ENCODE results near the gene PRR13.
A peak's percentile ranks its signal among the peaks of the same experiment; 100 is the strongest.
"Not testable (repeated sequence)": the region's sequence is repeated elsewhere in the genome, so short reads cannot be mapped to it uniquely, and the experiment has no call there.

The PRR13 gene

GRCh38 chr12:53435326-53435725 lies 6.2 kb upstream of the PRR13 start:
- not testable (repeated sequence) for H3K27me3 ChIP-seq (ENCODE audit: control insufficient read depth in 1 of 2, insufficient read depth in 2 of 2, low read length in 2 of 2)

GRCh38 chr12:53439582-53439981 lies 2.0 kb upstream of the PRR13 start:
- H3K9me3 ChIP-seq (ENCODE audit: control insufficient read depth in 1 of 2, low read length in 2 of 2) = not testable (repeated sequence)

More at GRCh38 chr12:53435326-53435725, 6.2 kb upstream of the PRR13 start:
- H3K4me3 ChIP-seq (ENCODE audit: low read depth in 1 of 2, low read length in 2 of 2); H3K27ac ChIP-seq (ENCODE audit: low read depth, low read length); H3K9me3 ChIP-seq (ENCODE audit: control insufficient read depth in 1 of 2, low read length in 2 of 2); H3K4me1 ChIP-seq (ENCODE audit: control insufficient read depth in 1 of 2, insufficient read depth in 2 of 2, low read length in 2 of 2); H3K9ac ChIP-seq (ENCODE audit: low read depth in 1 of 2, low read length in 2 of 2); H3K36me3 ChIP-seq (ENCODE audit: control insufficient read depth in 1 of 2, insufficient read depth in 2 of 2, low read length in 2 of 2): not testable (repeated sequence)

GRCh38 chr12:53443955-53444354 lies 2.4 kb downstream of the PRR13 start:
- peaks cover 10 to 39% of the 10 kb centered on the region in 2 donors for H3K36me3 ChIP-seq (ENCODE audit: control insufficient read depth in 1 of 2, insufficient read depth in 2 of 2, low read length in 2 of 2)
- peak overlapping the region; percentile 60 to 63 for H3K9ac ChIP-seq (ENCODE audit: low read depth in 1 of 2, low read length in 2 of 2)
- peak overlapping the region; percentile 59 to 96 for H3K4me3 ChIP-seq (ENCODE audit: low read depth in 1 of 2, low read length in 2 of 2)
- no peaks in the 10 kb centered on the region for H3K27me3 ChIP-seq (ENCODE audit: control insufficient read depth in 1 of 2, insufficient read depth in 2 of 2, low read length in 2 of 2)
- H3K9me3 ChIP-seq (ENCODE audit: control insufficient read depth in 1 of 2, low read length in 2 of 2) = no peaks in the 10 kb centered on the region
- peaks cover 11 to 28% of the 10 kb centered on the region in 2 donors for H3K4me1 ChIP-seq (ENCODE audit: control insufficient read depth in 1 of 2, insufficient read depth in 2 of 2, low read length in 2 of 2)
- peak overlapping the region; percentile 52 for H3K27ac ChIP-seq (ENCODE audit: low read depth, low read length)

More at GRCh38 chr12:53439582-53439981, 2.0 kb upstream of the PRR13 start:
- not testable (repeated sequence) for H3K9ac ChIP-seq (ENCODE audit: low read depth in 1 of 2, low read length in 2 of 2); H3K27me3 ChIP-seq (ENCODE audit: control insufficient read depth in 1 of 2, insufficient read depth in 2 of 2, low read length in 2 of 2); H3K4me3 ChIP-seq (ENCODE audit: low read depth in 1 of 2, low read length in 2 of 2); H3K36me3 ChIP-seq (ENCODE audit: control insufficient read depth in 1 of 2, insufficient read depth in 2 of 2, low read length in 2 of 2); H3K27ac ChIP-seq (ENCODE audit: low read depth, low read length)
- peaks cover 5 to 17% of the 10 kb centered on the region in 2 donors for H3K4me1 ChIP-seq (ENCODE audit: control insufficient read depth in 1 of 2, insufficient read depth in 2 of 2, low read length in 2 of 2)

- peaks cover 10 to 39% of the 10 kb centered on the region in 2 donors for H3K36me3 ChIP-seq (ENCODE audit: control insufficient read depth in 1 of 2, insufficient read depth in 2 of 2, low read length in 2 of 2)
These were observed 3.2 kb downstream of the PRR13 start for GRCh38 chr12:53444593-53445325.

GRCh38 chr12:53450936-53451335 lies 9.4 kb downstream of the PRR13 start:
- H3K9me3 ChIP-seq (ENCODE audit: control insufficient read depth in 1 of 2, low read length in 2 of 2) = no peaks in the 10 kb centered on the region
- H3K27ac ChIP-seq (ENCODE audit: low read depth, low read length) = no peak overlapping the region
- H3K4me3 ChIP-seq (ENCODE audit: low read depth in 1 of 2, low read length in 2 of 2) = no peak overlapping the region
- H3K9ac ChIP-seq (ENCODE audit: low read depth in 1 of 2, low read length in 2 of 2) = no peak overlapping the region
- H3K27me3 ChIP-seq (ENCODE audit: control insufficient read depth in 1 of 2, insufficient read depth in 2 of 2, low read length in 2 of 2) = no peaks in the 10 kb centered on the region
- peaks cover 20 to 23% of the 10 kb centered on the region in 2 donors for H3K4me1 ChIP-seq (ENCODE audit: control insufficient read depth in 1 of 2, insufficient read depth in 2 of 2, low read length in 2 of 2)
- peaks cover 13 to 42% of the 10 kb centered on the region in 2 donors for H3K36me3 ChIP-seq (ENCODE audit: control insufficient read depth in 1 of 2, insufficient read depth in 2 of 2, low read length in 2 of 2)

More at GRCh38 chr12:53444593-53445325, 3.2 kb downstream of the PRR13 start:
- Histone ChIP-seq H3K4me3 (ENCODE audit: low read depth in 1 of 2, low read length in 2 of 2) (peak overlapping the region; percentile 48 to 52), H3K9ac (ENCODE audit: low read depth in 1 of 2, low read length in 2 of 2) (peak overlapping the region; percentile 25 to 38), H3K4me1 (ENCODE audit: control insufficient read depth in 1 of 2, insufficient read depth in 2 of 2, low read length in 2 of 2) (peaks cover 11 to 28% of the 10 kb centered on the region in 2 donors), H3K27ac (ENCODE audit: low read depth, low read length) (peak overlapping the region; percentile 23)
- not testable (repeated sequence) for H3K9me3 ChIP-seq (ENCODE audit: control insufficient read depth in 1 of 2, low read length in 2 of 2); H3K27me3 ChIP-seq (ENCODE audit: control insufficient read depth in 1 of 2, insufficient read depth in 2 of 2, low read length in 2 of 2)

- peak within 1 kb of the TSS; percentile 74 to 94 for H3K4me3 ChIP-seq (ENCODE audit: low read depth in 1 of 2, low read length in 2 of 2)
- H3K36me3 ChIP-seq (ENCODE audit: control insufficient read depth in 1 of 2, insufficient read depth in 2 of 2, low read length in 2 of 2) = peaks cover 16 to 43% of the 10 kb centered on the region in 2 donors
- H3K9ac ChIP-seq (ENCODE audit: low read depth in 1 of 2, low read length in 2 of 2) = peak within 1 kb of the TSS; percentile 80 to 97
- H3K27me3 ChIP-seq (ENCODE audit: control insufficient read depth in 1 of 2, insufficient read depth in 2 of 2, low read length in 2 of 2) = no peaks in the 10 kb centered on the region
- H3K27ac ChIP-seq (ENCODE audit: low read depth, low read length) = peak within 1 kb of the TSS; percentile 93
- no peaks in the 10 kb centered on the region for H3K9me3 ChIP-seq (ENCODE audit: control insufficient read depth in 1 of 2, low read length in 2 of 2)
- peaks cover 26 to 28% of the 10 kb centered on the region in 2 donors for H3K4me1 ChIP-seq (ENCODE audit: control insufficient read depth in 1 of 2, insufficient read depth in 2 of 2, low read length in 2 of 2)
These were observed 10.2 kb downstream of the PRR13 start, which contains the start of gene PCBP2 for GRCh38 chr12:53451661-53452158. Gene PCBP2, plus strand, starts transcription at chr12:53452102. Its CDS starts 2,699 bp downstream, at chr12:53454801.

GRCh38 chr12:53452159-53453077 lies 10.9 kb downstream of the PRR13 start:
- H3K27ac ChIP-seq (ENCODE audit: low read depth, low read length) = peak overlapping the region; percentile 93
- peaks cover 26 to 28% of the 10 kb centered on the region in 2 donors for H3K4me1 ChIP-seq (ENCODE audit: control insufficient read depth in 1 of 2, insufficient read depth in 2 of 2, low read length in 2 of 2)
- H3K9ac ChIP-seq (ENCODE audit: low read depth in 1 of 2, low read length in 2 of 2) = peak overlapping the region; percentile 80 to 97
- H3K4me3 ChIP-seq (ENCODE audit: low read depth in 1 of 2, low read length in 2 of 2) = peak overlapping the region; percentile 74 to 94
- H3K36me3 ChIP-seq (ENCODE audit: control insufficient read depth in 1 of 2, insufficient read depth in 2 of 2, low read length in 2 of 2) = peaks cover 17 to 44% of the 10 kb centered on the region in 2 donors
- H3K27me3 ChIP-seq (ENCODE audit: control insufficient read depth in 1 of 2, insufficient read depth in 2 of 2, low read length in 2 of 2) = no peaks in the 10 kb centered on the region
- H3K9me3 ChIP-seq (ENCODE audit: control insufficient read depth in 1 of 2, low read length in 2 of 2) = no peaks in the 10 kb centered on the region

GRCh38 chr12:53453953-53454640 lies 12.6 kb downstream of the PRR13 start:
- Histone ChIP-seq H3K9ac (ENCODE audit: low read depth in 1 of 2, low read length in 2 of 2) (peak overlapping the region; percentile 73 to 97), H3K4me1 (ENCODE audit: control insufficient read depth in 1 of 2, insufficient read depth in 2 of 2, low read length in 2 of 2) (peaks cover 26 to 28% of the 10 kb centered on the region in 2 donors), H3K36me3 (ENCODE audit: control insufficient read depth in 1 of 2, insufficient read depth in 2 of 2, low read length in 2 of 2) (peaks cover 23 to 51% of the 10 kb centered on the region in 2 donors), H3K27ac (ENCODE audit: low read depth, low read length) (no peak overlapping the region), H3K9me3 (ENCODE audit: control insufficient read depth in 1 of 2, low read length in 2 of 2) (no peaks in the 10 kb centered on the region), H3K4me3 (ENCODE audit: low read depth in 1 of 2, low read length in 2 of 2) (peak overlapping the region; percentile 17 to 94), H3K27me3 (ENCODE audit: control insufficient read depth in 1 of 2, insufficient read depth in 2 of 2, low read length in 2 of 2) (no peaks in the 10 kb centered on the region)

- Histone ChIP-seq H3K27me3 (ENCODE audit: control insufficient read depth in 1 of 2, insufficient read depth in 2 of 2, low read length in 2 of 2) (no peaks in the 10 kb centered on the region), H3K27ac (ENCODE audit: low read depth, low read length) (no peak overlapping the region), H3K4me1 (ENCODE audit: control insufficient read depth in 1 of 2, insufficient read depth in 2 of 2, low read length in 2 of 2) (peaks cover 26 to 28% of the 10 kb centered on the region in 2 donors), H3K36me3 (ENCODE audit: control insufficient read depth in 1 of 2, insufficient read depth in 2 of 2, low read length in 2 of 2) (peaks cover 26 to 57% of the 10 kb centered on the region in 2 donors), H3K4me3 (ENCODE audit: low read depth in 1 of 2, low read length in 2 of 2) (no peak overlapping the region), H3K9ac (ENCODE audit: low read depth in 1 of 2, low read length in 2 of 2) (no peak overlapping the region), H3K9me3 (ENCODE audit: control insufficient read depth in 1 of 2, low read length in 2 of 2) (no peaks in the 10 kb centered on the region)
These were observed 13.2 kb downstream of the PRR13 start for GRCh38 chr12:53454707-53455106.

Measured in duodenal mucosa (tissue), 2 donors.